ENCODE measurements around the gene ZBTB5.

Gene ZBTB5

GRCh38 chr9:37501957-37502596 is 36.8 kb upstream of the ZBTB5 start:
- no peak overlapping the region for H3K4me3 ChIP-seq (ENCODE audit: low read depth, low read length)
- DNase-seq (ENCODE audit: low read depth, low spot score), result no peak
- in situ Hi-C loops (cut with HindIII; ENCODE audit: low sequenced_read_pairs), result no loop called here
- TF ChIP-seq, protein P1, sequence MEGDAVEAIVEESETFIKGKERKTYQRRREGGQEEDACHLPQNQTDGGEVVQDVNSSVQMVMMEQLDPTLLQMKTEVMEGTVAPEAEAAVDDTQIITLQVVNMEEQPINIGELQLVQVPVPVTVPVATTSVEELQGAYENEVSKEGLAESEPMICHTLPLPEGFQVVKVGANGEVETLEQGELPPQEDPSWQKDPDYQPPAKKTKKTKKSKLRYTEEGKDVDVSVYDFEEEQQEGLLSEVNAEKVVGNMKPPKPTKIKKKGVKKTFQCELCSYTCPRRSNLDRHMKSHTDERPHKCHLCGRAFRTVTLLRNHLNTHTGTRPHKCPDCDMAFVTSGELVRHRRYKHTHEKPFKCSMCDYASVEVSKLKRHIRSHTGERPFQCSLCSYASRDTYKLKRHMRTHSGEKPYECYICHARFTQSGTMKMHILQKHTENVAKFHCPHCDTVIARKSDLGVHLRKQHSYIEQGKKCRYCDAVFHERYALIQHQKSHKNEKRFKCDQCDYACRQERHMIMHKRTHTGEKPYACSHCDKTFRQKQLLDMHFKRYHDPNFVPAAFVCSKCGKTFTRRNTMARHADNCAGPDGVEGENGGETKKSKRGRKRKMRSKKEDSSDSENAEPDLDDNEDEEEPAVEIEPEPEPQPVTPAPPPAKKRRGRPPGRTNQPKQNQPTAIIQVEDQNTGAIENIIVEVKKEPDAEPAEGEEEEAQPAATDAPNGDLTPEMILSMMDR (IDR thresholded peaks at IDR 0.05; ENCODE audit: low read depth, low read length), result no peak

- TF ChIP-seq, protein P1 (IDR thresholded peaks at IDR 0.05; ENCODE audit: low read depth, low read length), result no peak
- no peak overlapping the region for H3K4me3 ChIP-seq (ENCODE audit: low read depth, low read length)
- DNase-seq (ENCODE audit: low read depth, low spot score), result no peak
- in situ Hi-C loops (cut with HindIII; ENCODE audit: low sequenced_read_pairs), result no loop called here
Measured at GRCh38 chr9:37499297-37499696, 34.0 kb upstream of the ZBTB5 start.

DNA sequence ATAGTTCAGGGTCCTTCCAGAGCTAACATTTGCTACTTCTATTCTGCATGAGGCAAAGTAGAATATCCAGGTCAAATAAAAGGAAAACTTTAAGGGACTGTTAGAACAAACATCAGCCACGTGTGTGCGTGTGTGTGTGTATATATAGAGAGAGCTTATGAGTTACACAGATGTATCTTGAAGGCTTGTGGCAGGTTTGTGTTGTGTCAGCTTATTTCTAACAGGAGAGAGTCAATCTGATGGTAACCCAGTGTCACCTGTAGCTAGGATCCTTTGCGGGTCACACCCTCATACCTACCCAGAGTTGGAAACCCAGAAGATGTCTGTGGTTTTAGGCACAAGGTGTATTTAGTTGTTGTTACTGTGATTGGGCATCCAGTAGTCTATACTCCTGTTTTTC is 33.2 kb upstream of the ZBTB5 start:
- no peak overlapping the region for H3K4me3 ChIP-seq (ENCODE audit: low read depth, low read length)
- TF ChIP-seq, protein P1 (IDR thresholded peaks at IDR 0.05; ENCODE audit: low read depth, low read length), result no peak
- no peak for DNase-seq (ENCODE audit: low read depth, low spot score)
- in situ Hi-C loops (cut with HindIII; ENCODE audit: low sequenced_read_pairs), result no loop called here

GRCh38 chr9:37497320-37497719 is 32.1 kb upstream of the ZBTB5 start:
- no peak for DNase-seq (ENCODE audit: low read depth, low spot score)
- TF ChIP-seq, protein P1 (IDR thresholded peaks at IDR 0.05; ENCODE audit: low read depth, low read length), result no peak
- no peak overlapping the region for H3K4me3 ChIP-seq (ENCODE audit: low read depth, low read length)
- in situ Hi-C loops (cut with HindIII; ENCODE audit: low sequenced_read_pairs), result no loop called here

GRCh38 chr9:37496020-37496419 is 30.8 kb upstream of the ZBTB5 start:
- DNase-seq (ENCODE audit: low read depth, low spot score), result no peak
- no peak overlapping the region for H3K4me3 ChIP-seq (ENCODE audit: low read depth, low read length)
- TF ChIP-seq, protein P1 (IDR thresholded peaks at IDR 0.05; ENCODE audit: low read depth, low read length), result no peak
- in situ Hi-C loops (cut with HindIII; ENCODE audit: low sequenced_read_pairs), result no loop called here

GRCh38 chr9:37495571-37495970 is 30.3 kb upstream of the ZBTB5 start:
- in situ Hi-C loops (cut with HindIII; ENCODE audit: low sequenced_read_pairs), result no loop called here
- TF ChIP-seq, protein P1 (IDR thresholded peaks at IDR 0.05; ENCODE audit: low read depth, low read length), result no peak

More at GRCh38 chr9:37495571-37495970, 30.3 kb upstream of the ZBTB5 start:
- DNase-seq (ENCODE audit: low read depth, low spot score), result no peak
- no peak overlapping the region for H3K4me3 ChIP-seq (ENCODE audit: low read depth, low read length)
